ENCODE results near the gene LPAR1. TPM values are rescaled to one million over a fixed set of nuclear protein-coding genes. Genes with fewer than 3 reads are reported as not detected.

LPAR1 gene
- polyA plus RNA-seq, 1 experiment, result 581 TPM

DNA sequence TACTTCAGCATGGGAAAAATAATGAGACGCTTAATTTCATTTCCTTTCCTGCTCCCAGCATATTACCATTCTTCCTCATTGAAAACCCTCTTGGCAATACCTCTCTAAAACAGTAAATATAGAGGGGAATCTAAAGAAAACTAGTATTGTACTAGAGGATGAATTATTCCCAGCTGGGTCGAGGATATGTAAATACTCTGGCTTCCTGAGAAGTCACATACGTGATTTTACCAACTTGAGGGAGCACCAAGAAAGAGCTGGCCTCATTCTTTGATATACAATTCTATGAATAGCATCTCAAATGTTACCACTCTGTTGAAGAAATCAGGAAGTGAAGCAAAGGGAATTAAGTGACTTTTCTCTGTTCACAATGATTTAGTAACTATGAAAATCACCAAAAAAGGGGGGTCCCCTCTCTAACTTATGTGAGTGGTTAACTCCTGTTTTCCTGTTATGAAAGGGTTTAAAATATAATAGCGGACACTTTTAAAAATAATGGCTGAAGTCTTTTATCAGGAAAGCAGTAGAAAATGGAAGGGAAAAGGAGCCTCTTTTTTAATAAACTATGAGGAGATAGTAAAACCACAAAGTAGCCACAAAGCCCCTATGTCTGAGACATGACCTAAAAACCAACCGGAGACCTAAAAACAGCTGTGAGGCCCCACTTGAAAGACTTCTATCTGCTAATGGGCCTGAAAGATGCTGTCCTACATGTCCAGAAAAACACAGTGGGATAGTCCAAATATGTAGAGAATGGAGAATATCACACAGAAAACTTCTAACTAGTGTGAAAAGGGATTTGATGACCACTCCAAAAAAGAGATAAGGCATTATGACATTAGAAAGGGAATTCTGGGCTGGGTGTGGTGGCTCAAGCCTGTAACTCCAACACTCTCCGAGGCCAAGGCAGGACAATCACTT is 42.6 kb downstream of the LPAR1 start:
- H3K27ac ChIP-seq (ENCODE audit: low read depth, low read length), result peak overlapping the region; percentile 59
- ChIA-PET POLR2A (interaction anchor here (0.6 kb wide), 1 partner anchor 604 kb away, joined by 3 read pairs; no protein-coding TSS in a partner anchor), CTCF (interaction anchor here (1.0 kb wide), 1 partner anchor 41 kb away, joined by 3 read pairs; no protein-coding TSS in a partner anchor)
- TF ChIP-seq, protein P1, sequence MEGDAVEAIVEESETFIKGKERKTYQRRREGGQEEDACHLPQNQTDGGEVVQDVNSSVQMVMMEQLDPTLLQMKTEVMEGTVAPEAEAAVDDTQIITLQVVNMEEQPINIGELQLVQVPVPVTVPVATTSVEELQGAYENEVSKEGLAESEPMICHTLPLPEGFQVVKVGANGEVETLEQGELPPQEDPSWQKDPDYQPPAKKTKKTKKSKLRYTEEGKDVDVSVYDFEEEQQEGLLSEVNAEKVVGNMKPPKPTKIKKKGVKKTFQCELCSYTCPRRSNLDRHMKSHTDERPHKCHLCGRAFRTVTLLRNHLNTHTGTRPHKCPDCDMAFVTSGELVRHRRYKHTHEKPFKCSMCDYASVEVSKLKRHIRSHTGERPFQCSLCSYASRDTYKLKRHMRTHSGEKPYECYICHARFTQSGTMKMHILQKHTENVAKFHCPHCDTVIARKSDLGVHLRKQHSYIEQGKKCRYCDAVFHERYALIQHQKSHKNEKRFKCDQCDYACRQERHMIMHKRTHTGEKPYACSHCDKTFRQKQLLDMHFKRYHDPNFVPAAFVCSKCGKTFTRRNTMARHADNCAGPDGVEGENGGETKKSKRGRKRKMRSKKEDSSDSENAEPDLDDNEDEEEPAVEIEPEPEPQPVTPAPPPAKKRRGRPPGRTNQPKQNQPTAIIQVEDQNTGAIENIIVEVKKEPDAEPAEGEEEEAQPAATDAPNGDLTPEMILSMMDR (IDR thresholded peaks at IDR 0.05; ENCODE audit: low read depth, low read length), result no peak
- H3K4me3 ChIP-seq (ENCODE audit: low read depth, low read length), result no peak overlapping the region
- H3K9me3 ChIP-seq (ENCODE audit: control insufficient read depth, insufficient read depth, low read length), result no peaks in the 10 kb centered on the region
- H3K27me3 ChIP-seq (ENCODE audit: control insufficient read depth, insufficient read depth, low read length), result no peaks in the 10 kb centered on the region
- no peak for DNase-seq (ENCODE audit: low read depth, low spot score)

DNA sequence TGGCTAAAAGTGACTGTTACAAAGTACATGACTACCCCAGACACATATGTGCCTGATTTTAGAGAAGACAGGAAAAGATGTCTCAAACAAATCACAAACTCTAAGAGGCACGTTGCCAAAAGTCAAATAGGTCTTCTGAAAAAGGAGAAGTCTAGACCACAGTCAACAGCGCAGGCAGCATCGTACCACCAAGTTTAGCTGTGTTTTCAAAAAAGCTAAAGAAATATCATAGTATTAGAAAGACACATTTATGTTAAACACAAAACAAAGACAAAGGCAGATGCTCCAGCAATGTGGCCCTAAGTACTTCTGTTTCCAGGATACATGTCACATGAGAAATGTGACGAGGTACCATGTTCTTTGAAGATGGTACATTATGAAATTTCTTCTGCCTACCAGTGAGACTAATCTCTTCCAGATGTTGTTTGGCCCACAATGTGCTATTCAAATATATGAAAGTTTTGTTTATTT is 43.5 kb downstream of the LPAR1 start:
- TF ChIP-seq, protein P1 (IDR thresholded peaks at IDR 0.05; ENCODE audit: low read depth, low read length), result no peak
- H3K27ac ChIP-seq (ENCODE audit: low read depth, low read length), result no peak overlapping the region
- ChIA-PET CTCF (interaction anchor here (1.0 kb wide), 1 partner anchor 42 kb away, joined by 3 read pairs; no protein-coding TSS in a partner anchor), POLR2A (interaction anchor here (0.6 kb wide), 1 partner anchor 605 kb away, joined by 3 read pairs; no protein-coding TSS in a partner anchor)
- no peaks in the 10 kb centered on the region for H3K27me3 ChIP-seq (ENCODE audit: control insufficient read depth, insufficient read depth, low read length)
- no peak for DNase-seq (ENCODE audit: low read depth, low spot score)
- no peak overlapping the region for H3K4me3 ChIP-seq (ENCODE audit: low read depth, low read length)
- no peaks in the 10 kb centered on the region for H3K9me3 ChIP-seq (ENCODE audit: control insufficient read depth, insufficient read depth, low read length)

DNA sequence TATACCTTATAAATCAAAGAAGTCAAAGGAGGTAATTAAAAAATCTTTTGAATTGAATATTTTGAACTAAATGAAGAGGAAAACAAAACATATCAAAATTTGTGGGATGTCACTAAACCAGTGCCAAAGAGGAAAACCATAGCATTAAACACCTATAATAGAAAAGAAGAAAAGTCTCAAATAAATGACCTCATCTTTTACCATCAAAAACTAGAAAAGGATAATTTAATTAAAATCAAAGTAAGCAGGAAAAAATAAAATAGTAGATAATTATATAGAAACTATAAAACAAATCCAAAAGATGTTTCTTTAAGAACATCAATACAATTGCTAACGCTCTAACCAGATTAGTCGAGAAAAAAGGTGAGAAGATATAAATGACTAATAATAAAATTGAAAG is 47.8 kb downstream of the LPAR1 start:
- TF ChIP-seq, protein P1 (IDR thresholded peaks at IDR 0.05; ENCODE audit: low read depth, low read length), result no peak
- H3K4me3 ChIP-seq (ENCODE audit: low read depth, low read length), result no peak overlapping the region
- H3K27me3 ChIP-seq (ENCODE audit: control insufficient read depth, insufficient read depth, low read length), result no peaks in the 10 kb centered on the region
- ChIA-PET POLR2A (no interaction called here), CTCF (no interaction called here)
- no peaks in the 10 kb centered on the region for H3K9me3 ChIP-seq (ENCODE audit: control insufficient read depth, insufficient read depth, low read length)
- H3K27ac ChIP-seq (ENCODE audit: low read depth, low read length), result no peak overlapping the region
- no peak for DNase-seq (ENCODE audit: low read depth, low spot score)

DNA sequence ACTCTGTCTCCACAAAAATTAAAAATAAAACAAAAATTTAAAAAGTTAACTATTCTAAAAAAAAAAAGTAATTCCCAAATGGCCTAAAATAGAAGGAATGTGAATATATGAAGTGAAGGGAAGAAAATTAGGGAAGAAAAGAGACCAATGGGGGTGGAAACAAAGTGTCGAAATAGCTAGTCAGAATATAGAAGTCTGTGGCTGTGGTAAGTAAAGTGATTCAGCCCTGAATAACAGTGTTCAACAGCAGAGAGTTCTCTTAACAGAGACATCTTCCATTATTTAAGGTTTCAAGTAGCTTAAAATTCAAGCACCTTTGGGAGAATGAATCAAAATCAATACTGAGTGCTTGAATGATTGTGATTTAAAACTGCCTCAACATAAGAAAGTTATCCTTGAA is 51.7 kb downstream of the LPAR1 start:
- ChIA-PET POLR2A (no interaction called here), CTCF (no interaction called here)
- no peak for DNase-seq (ENCODE audit: low read depth, low spot score)
- TF ChIP-seq, protein P1 (IDR thresholded peaks at IDR 0.05; ENCODE audit: low read depth, low read length), result no peak
- no peaks in the 10 kb centered on the region for H3K9me3 ChIP-seq (ENCODE audit: control insufficient read depth, insufficient read depth, low read length)
- no peak overlapping the region for H3K4me3 ChIP-seq (ENCODE audit: low read depth, low read length)
- no peak overlapping the region for H3K27ac ChIP-seq (ENCODE audit: low read depth, low read length)
- no peaks in the 10 kb centered on the region for H3K27me3 ChIP-seq (ENCODE audit: control insufficient read depth, insufficient read depth, low read length)

DNA sequence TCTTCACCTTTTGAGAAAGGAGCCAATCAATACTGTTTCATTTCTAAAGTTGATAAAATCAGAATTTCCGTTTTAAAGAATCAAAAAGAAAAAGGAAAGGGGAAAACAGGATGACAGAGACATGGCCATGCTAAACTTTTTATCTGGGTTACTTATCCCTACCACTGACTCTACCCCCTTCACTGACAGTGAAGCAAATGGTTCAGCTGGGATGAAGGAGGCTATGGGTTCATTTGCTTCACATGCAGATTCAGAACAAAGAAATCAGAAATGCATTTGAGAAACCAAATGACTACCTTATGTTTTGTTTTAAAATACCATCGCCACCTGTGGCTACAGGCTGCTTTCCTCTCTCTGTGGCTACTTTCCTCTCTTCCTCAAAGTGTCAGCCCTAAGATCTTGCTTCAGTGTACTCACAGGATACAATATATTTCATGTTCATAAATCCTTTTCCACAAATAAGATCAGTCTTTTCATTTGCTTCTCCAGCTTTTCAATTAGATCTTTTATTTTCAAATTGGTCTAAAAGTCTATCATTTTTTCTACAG is 53.3 kb downstream of the LPAR1 start:
- no peak overlapping the region for H3K27ac ChIP-seq (ENCODE audit: low read depth, low read length)
- ChIA-PET POLR2A (no interaction called here), CTCF (interaction anchor here (0.6 kb wide), 1 partner anchor 314 kb away, joined by 3 read pairs; no protein-coding TSS in a partner anchor)
- TF ChIP-seq, protein P1 (IDR thresholded peaks at IDR 0.05; ENCODE audit: low read depth, low read length), result no peak
- no peak for DNase-seq (ENCODE audit: low read depth, low spot score)
- no peak overlapping the region for H3K4me3 ChIP-seq (ENCODE audit: low read depth, low read length)
- no peaks in the 10 kb centered on the region for H3K27me3 ChIP-seq (ENCODE audit: control insufficient read depth, insufficient read depth, low read length)
- H3K9me3 ChIP-seq (ENCODE audit: control insufficient read depth, insufficient read depth, low read length), result no peaks in the 10 kb centered on the region

All from AG04450 (cell line).